ENCODE data around the gene PCED1A. TPM values are rescaled to one million over a fixed set of nuclear protein-coding genes. Genes with fewer than 3 reads are reported as not detected.
A peak's percentile ranks its signal among the peaks of the same experiment; 100 is the strongest.

The PCED1A gene
- total and polyA plus RNA-seq, 9 of the 15 experiments (the other 6 are each of a cell fraction or from before 2014, with no cell fraction given) = 1.5 to 11.5 (median 5.9) TPM

- TF ChIP-seq HCFC1 (IDR thresholded peaks at IDR 0.05; ENCODE audit: low read depth, low read length) = no peak
- TF ChIP-seq GTF2A2 (tag; IDR thresholded peaks at IDR 0.05) = no peak
- TF ChIP-seq KLF10 (CRISPR knock-in tag; IDR thresholded peaks at IDR 0.05) = no peak
- no peak for TF ChIP-seq RFX1 (IDR thresholded peaks at IDR 0.05)
- peak; percentile 36; the same call in 1 of the 2 replicates for TF ChIP-seq ZBTB40 (IDR thresholded peaks at IDR 0.05)
- TF ChIP-seq ZBTB40 (CRISPR knock-in tag; IDR thresholded peaks at IDR 0.05) = no peak
- TF ChIP-seq L3MBTL2 (IDR thresholded peaks at IDR 0.05) = peak; percentile 55
- peak; percentile 86 for TF ChIP-seq THAP12 (CRISPR knock-in tag; IDR thresholded peaks at IDR 0.05)
- no peak for TF ChIP-seq SAP30 (IDR thresholded peaks at IDR 0.05; ENCODE audit: borderline replicate concordance, insufficient read depth, low read depth, low read length, poor library complexity, severe bottlenecking)
- TF ChIP-seq MTA3 (IDR thresholded peaks at IDR 0.05; ENCODE audit: borderline replicate concordance) = no peak
- TF ChIP-seq ZNF232 (CRISPR knock-in tag; IDR thresholded peaks at IDR 0.05) = no peak
- TF ChIP-seq ZNF639 (CRISPR knock-in tag; conservative IDR thresholded peaks at IDR 0.05 in 1 of 2, IDR thresholded peaks at IDR 0.05 in 1 of 2) = no peak
- TF ChIP-seq HOXB6 (CRISPR knock-in tag; IDR thresholded peaks at IDR 0.05; ENCODE audit: borderline replicate concordance) = no peak
- TF ChIP-seq ZNF175 (CRISPR knock-in tag; IDR thresholded peaks at IDR 0.05; ENCODE audit: low read depth) = no peak; the same call in 1 of the 2 replicates
- no peak for TF ChIP-seq EP300 (IDR thresholded peaks at IDR 0.05; ENCODE audit: low read length)
Observed at GRCh38 chr20:2873010-2873746, 32.7 kb upstream of the PCED1A start, which contains the start of gene PTPRA (continued).
